ENCODE data around the gene KCNIP1. TPM values are rescaled to one million over a fixed set of nuclear protein-coding genes. Genes with fewer than 3 reads are reported as not detected.
"Not testable (repeated sequence)": the region's sequence is repeated elsewhere in the genome, so short reads cannot be mapped to it uniquely, and the experiment has no call there.

KCNIP1 gene
- total RNA-seq, 2 experiments from 2014 or later: not detected

DNA sequence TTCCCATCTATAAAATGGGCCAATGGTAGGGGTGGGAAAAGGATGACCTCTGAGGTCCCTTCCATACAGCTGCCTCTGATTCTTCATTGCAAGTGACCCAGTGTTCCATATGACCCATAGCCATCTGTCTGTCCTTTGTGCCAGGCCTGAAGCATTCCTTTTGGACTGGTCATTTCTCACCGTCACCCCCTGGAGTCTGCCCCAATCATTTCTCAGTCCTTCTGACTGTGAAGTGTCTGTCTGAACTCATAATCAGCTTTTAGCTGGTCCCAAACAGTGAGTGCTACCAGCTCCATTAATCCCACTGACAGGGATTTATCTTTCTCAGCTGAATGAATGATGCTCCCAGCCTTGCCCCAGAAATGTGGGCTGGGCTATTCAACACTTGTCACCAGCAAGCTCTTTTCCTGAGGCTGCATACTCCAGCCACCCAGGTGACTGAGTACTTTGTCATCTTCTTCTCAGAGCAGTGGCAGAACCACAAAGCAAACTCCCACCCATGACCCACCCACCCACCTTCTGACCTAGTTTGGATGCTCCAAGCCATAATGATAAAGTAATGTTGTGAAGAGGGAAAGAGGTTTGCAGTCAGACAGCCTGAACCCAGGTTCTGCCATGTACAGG, 37.4 kb downstream of the KCNIP1 start:
- DNase-seq: no peak
- intact Hi-C loops (cut with DNase I, micrococcal nuclease): no loop called here
- Mint-ChIP-seq H3K4me3 (no peak overlapping the region), H3K27me3 (peaks cover 12% of the 10 kb centered on the region), H3K36me3 (ENCODE audit: low read depth) (no peaks in the 10 kb centered on the region), H3K9me3 (ENCODE audit: low read depth) (peaks cover 8% of the 10 kb centered on the region), H3K4me1 (no peaks in the 10 kb centered on the region), H3K27ac (no peak overlapping the region)
- ATAC-seq: no peak
- ChIA-PET POLR2A (no interaction called here), CTCF (interaction anchor here (1.3 kb wide), 1 partner anchor 32 kb away, joined by 3 read pairs; no protein-coding TSS in a partner anchor)

DNA sequence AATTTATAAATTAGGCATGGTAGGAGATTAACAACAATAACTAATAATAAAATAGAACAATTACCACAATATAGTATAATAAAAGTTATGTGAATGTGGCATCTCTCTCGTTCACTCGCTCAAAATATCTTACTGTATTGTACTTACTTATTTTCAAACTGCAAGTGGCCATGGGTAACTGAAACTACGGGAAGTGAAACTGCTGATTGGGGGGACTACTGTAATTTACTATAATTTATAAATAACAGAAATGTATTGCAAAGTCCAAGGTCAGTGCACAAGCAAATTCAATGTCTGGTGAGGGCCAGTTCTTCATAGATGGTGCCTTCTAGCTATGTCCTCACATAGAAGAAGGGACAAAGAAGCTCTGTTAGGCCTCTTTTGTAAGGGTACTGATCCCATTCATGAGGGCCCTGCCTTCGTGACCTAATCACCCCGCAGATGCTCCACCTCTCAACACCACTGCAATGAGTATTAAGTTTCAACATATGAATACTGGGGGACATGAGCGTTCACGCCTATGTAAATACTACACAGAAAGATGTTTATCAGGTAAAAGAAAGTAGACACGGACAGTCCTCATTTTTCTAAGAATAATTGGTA, 39.0 kb downstream of the KCNIP1 start:
- Mint-ChIP-seq H3K36me3 (ENCODE audit: low read depth) (no peaks in the 10 kb centered on the region), H3K27me3 (peaks cover 14% of the 10 kb centered on the region), H3K27ac (no peak overlapping the region), H3K9me3 (ENCODE audit: low read depth) (peaks cover 8% of the 10 kb centered on the region), H3K4me3 (no peak overlapping the region), H3K4me1 (no peaks in the 10 kb centered on the region)
- ATAC-seq (no peak), DNase-seq (no peak)
- intact Hi-C loops (cut with DNase I, micrococcal nuclease): no loop called here
- ChIA-PET CTCF (no interaction called here), POLR2A (no interaction called here)

DNA sequence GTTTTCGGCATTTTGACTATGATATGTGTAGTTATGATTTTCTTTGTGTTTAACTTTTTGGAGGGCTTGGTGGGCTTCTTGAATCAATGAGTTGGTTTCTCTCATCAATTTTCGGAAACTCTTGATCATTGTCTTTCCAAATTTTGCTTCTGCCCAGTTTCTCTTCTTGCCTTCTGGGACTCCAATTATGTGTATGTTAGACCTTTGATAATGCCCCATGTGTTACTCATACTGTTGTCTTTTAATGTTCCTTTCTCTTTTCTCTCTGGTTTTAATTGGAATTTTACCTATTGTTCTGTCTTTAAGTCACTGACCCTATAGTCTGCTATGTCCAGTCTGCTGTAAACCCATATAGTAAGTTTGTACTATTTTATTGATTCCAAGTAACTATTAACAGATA, 41.5 kb downstream of the KCNIP1 start:
- ChIA-PET POLR2A (no interaction called here), CTCF (interaction anchor here (0.7 kb wide), 1 partner anchor 87 kb away, joined by 3 read pairs; no protein-coding TSS in a partner anchor)
- Mint-ChIP-seq H3K27ac (no peak overlapping the region), H3K27me3 (peaks cover 12% of the 10 kb centered on the region), H3K36me3 (ENCODE audit: low read depth) (no peaks in the 10 kb centered on the region), H3K4me3 (no peak overlapping the region), H3K4me1 (no peaks in the 10 kb centered on the region), H3K9me3 (ENCODE audit: low read depth) (peaks cover 8% of the 10 kb centered on the region)
- intact Hi-C loops (cut with DNase I, micrococcal nuclease): no loop called here
- ATAC-seq (no peak), DNase-seq (no peak)

DNA sequence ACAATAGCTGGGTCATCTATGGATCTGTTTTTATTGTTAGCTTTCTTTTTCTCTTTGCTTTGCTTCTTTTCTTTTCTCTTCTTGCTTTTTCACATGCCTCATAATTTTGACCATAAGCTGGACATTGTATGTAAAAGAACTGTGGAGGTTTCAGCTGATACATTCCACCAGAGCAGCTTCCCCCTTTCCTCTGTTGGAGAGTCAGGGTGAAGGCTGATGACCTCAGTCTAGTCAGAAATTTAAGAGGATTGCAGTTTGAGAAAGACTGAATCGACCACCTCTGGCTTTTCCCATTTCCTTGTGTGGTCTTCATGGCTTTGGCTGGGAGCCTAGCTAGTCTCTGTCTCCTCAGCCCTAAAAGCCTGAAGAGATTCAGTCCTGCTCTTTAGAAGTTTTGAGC, 42.0 kb downstream of the KCNIP1 start:
- peaks cover 8% of the 10 kb centered on the region for H3K9me3 Mint-ChIP-seq (ENCODE audit: low read depth)
- H3K4me1 Mint-ChIP-seq: no peaks in the 10 kb centered on the region
- ChIA-PET CTCF (interaction anchor here (0.7 kb wide), 1 partner anchor 87 kb away, joined by 3 read pairs; no protein-coding TSS in a partner anchor), POLR2A (no interaction called here)
- no peak overlapping the region for H3K4me3 Mint-ChIP-seq
- intact Hi-C loops (cut with DNase I, micrococcal nuclease): no loop called here
- H3K27me3 Mint-ChIP-seq: peaks cover 12% of the 10 kb centered on the region
- DNase-seq (no peak), ATAC-seq (no peak)
- H3K27ac Mint-ChIP-seq: no peak overlapping the region
- no peaks in the 10 kb centered on the region for H3K36me3 Mint-ChIP-seq (ENCODE audit: low read depth)

DNA sequence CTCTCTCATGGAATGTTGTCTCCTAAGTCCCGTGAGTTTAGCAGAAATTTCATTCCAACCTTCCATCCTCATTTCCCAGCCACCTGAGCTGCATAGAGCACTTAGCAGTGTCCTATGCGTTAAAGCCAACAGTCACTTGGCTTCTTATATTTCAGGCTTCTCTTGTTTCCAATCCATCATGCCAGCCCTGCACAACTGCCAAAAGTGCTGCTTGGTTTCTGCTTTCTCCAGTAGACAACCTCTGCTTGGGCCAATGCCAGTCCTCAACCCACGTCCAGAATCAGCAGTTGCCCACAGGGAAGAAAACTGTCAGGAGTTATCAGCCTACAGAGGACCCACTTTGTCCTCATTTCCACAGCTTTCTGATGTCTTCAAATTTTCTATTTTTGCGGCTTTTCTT, 42.5 kb downstream of the KCNIP1 start:
- ATAC-seq: no peak
- CTCF ChIA-PET: no interaction called here
- peaks cover 12% of the 10 kb centered on the region for H3K27me3 Mint-ChIP-seq
- no peak overlapping the region for H3K4me3 Mint-ChIP-seq
- H3K27ac Mint-ChIP-seq: no peak overlapping the region
- H3K9me3 Mint-ChIP-seq (ENCODE audit: low read depth): peaks cover 8% of the 10 kb centered on the region
- POLR2A ChIA-PET: no interaction called here
- no peaks in the 10 kb centered on the region for H3K4me1 Mint-ChIP-seq
- no peaks in the 10 kb centered on the region for H3K36me3 Mint-ChIP-seq (ENCODE audit: low read depth)
- DNase-seq: no peak
- intact Hi-C loops (cut with DNase I, micrococcal nuclease): no loop called here

DNA sequence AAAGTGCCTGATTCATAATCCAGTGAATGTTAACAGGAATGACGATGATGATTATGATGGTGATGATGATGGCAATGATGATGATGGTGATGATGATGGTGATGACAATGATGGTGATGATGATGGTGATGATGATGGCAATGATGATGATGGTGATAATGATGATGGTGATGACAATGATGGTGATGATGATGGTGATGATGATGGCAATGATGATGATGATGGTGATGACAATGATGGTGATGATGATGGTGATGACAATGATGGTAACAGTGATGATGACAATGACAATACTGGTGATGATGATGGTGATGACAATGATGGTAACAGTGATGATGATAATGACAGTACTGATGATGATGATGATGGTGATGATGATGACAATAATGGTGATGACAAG, 46.6 kb downstream of the KCNIP1 start:
- ATAC-seq; DNase-seq; H3K36me3 Mint-ChIP-seq (ENCODE audit: low read depth); H3K9me3 Mint-ChIP-seq (ENCODE audit: low read depth); H3K4me1 Mint-ChIP-seq; intact Hi-C loops (cut with DNase I, micrococcal nuclease); POLR2A ChIA-PET; H3K27ac Mint-ChIP-seq; H3K4me3 Mint-ChIP-seq: not testable (repeated sequence)
- H3K27me3 Mint-ChIP-seq: peaks cover 17% of the 10 kb centered on the region
- CTCF ChIA-PET: interaction anchor here (1.3 kb wide), 1 partner anchor 43 kb away, joined by 3 read pairs; no protein-coding TSS in a partner anchor

DNA sequence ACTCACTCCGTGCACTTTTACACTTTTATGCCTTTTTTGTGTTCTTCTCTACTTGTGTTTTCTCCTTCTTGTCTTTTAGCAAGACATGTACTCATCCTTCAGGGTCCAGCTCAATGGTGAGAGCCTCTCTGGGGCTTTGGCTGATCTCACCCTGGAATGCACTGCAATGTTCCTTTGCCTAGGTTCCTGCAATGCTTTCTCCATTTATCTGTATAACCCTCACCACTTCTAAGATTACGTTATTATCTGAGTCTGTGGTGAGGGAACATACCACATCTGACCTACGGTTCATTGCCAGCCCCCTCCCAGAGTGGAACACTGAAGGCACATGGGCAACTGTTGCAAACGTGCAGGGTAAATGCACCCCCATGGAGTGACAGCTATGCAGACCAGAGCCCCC, 47.3 kb downstream of the KCNIP1 start:
- POLR2A ChIA-PET: no interaction called here
- H3K27me3 Mint-ChIP-seq: peaks cover 15% of the 10 kb centered on the region
- no peaks in the 10 kb centered on the region for H3K9me3 Mint-ChIP-seq (ENCODE audit: low read depth)
- H3K36me3 Mint-ChIP-seq (ENCODE audit: low read depth): no peaks in the 10 kb centered on the region
- no peak overlapping the region for H3K4me3 Mint-ChIP-seq
- no peaks in the 10 kb centered on the region for H3K4me1 Mint-ChIP-seq
- ATAC-seq (no peak), DNase-seq (no peak)
- no peak overlapping the region for H3K27ac Mint-ChIP-seq
- intact Hi-C loops (cut with DNase I, micrococcal nuclease): no loop called here
- CTCF ChIA-PET: interaction anchor here (1.3 kb wide), 1 partner anchor 43 kb away, joined by 3 read pairs; no protein-coding TSS in a partner anchor

DNA sequence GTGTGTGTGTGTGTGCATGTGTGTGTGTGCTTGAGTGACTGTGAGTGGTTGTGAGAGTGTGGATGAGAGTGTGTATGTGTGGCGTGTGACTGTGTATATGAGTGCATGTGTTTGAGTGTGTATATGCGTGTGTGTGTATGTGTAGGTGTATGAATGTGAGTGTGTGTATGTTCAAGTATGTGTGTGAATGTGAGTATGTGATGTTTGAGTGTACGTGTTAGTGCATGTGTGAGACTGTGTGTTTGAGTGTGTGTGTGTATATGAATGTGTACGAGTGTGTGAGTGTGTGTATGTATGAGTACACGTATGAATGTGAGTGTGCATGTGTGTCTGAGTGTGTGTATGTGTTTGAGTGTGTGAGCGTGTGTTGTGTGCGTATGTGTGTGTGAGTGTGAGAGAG, 47.8 kb downstream of the KCNIP1 start:
- Mint-ChIP-seq H3K4me1 (no peaks in the 10 kb centered on the region), H3K4me3 (no peak overlapping the region), H3K27me3 (peaks cover 11% of the 10 kb centered on the region), H3K27ac (no peak overlapping the region), H3K9me3 (ENCODE audit: low read depth) (no peaks in the 10 kb centered on the region), H3K36me3 (ENCODE audit: low read depth) (no peaks in the 10 kb centered on the region)
- CTCF ChIA-PET: no interaction called here
- intact Hi-C loops (cut with DNase I, micrococcal nuclease): no loop called here
- DNase-seq (no peak), ATAC-seq (no peak)
- POLR2A ChIA-PET: no interaction called here

DNA sequence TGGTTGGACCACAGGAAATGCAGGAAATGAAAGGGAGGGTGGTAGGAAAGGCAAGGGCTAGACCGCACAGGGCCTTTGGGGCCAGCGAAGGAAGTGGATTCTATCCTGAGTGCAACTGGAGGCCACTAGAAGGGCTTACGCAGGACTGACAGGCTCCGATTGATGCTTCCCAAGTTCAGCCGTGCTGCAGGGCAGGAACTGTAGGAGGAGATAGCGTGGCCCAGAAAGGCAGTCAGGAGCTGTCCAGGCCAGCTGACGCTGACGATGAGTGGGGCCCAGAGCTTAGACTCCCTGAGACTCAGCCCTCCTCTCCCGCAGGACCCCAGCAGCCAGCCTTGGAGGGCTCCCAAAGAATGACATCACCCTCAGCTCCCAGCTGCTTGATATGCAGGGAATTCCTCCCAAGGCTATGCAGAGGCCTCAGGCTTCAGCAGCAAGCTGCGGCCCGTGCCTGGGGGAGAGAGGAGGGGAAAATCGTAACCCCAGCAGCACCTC, 48.8 kb downstream of the KCNIP1 start:
- POLR2A ChIA-PET: no interaction called here
- ATAC-seq: no peak

DNA sequence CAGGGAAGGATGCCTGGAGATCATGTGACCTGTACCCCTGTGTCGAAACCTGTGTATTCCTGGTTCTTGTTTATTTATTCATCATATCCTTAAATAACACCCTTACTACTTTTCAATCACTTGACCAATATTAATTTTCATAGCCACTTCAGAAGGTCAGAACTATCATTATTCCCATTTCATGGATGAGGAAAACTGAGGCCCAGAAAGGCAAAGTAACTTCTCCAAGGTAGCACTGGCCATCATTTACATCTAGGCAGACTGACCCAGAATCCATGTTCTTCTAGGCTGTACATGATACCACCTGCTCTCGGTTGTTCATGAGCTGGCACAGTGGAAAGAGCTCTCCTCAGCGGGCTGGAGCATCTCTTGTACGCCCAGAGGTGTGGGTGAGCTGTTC, 49.4 kb downstream of the KCNIP1 start:
- intact Hi-C loops (cut with DNase I, micrococcal nuclease): no loop called here
- ATAC-seq (no peak), DNase-seq (no peak)
- no peak overlapping the region for H3K4me3 Mint-ChIP-seq
- CTCF ChIA-PET: interaction anchor here (0.6 kb wide), 1 partner anchor 288 kb away, joined by 3 read pairs; no protein-coding TSS in a partner anchor
- POLR2A ChIA-PET: no interaction called here
- H3K27ac Mint-ChIP-seq: no peak overlapping the region
- no peaks in the 10 kb centered on the region for H3K9me3 Mint-ChIP-seq (ENCODE audit: low read depth)
- peaks cover 11% of the 10 kb centered on the region for H3K27me3 Mint-ChIP-seq
- H3K4me1 Mint-ChIP-seq: no peaks in the 10 kb centered on the region
- no peaks in the 10 kb centered on the region for H3K36me3 Mint-ChIP-seq (ENCODE audit: low read depth)

More for the DNA sequence above, 48.8 kb downstream of the KCNIP1 start:
- Mint-ChIP-seq H3K27ac (no peak overlapping the region), H3K4me3 (no peak overlapping the region), H3K9me3 (ENCODE audit: low read depth) (no peaks in the 10 kb centered on the region), H3K36me3 (ENCODE audit: low read depth) (no peaks in the 10 kb centered on the region), H3K4me1 (no peaks in the 10 kb centered on the region), H3K27me3 (peaks cover 11% of the 10 kb centered on the region)
- intact Hi-C loops (cut with DNase I, micrococcal nuclease): no loop called here
- CTCF ChIA-PET: interaction anchor here (0.6 kb wide), 1 partner anchor 287 kb away, joined by 3 read pairs; no protein-coding TSS in a partner anchor
- DNase-seq: no peak

DNA sequence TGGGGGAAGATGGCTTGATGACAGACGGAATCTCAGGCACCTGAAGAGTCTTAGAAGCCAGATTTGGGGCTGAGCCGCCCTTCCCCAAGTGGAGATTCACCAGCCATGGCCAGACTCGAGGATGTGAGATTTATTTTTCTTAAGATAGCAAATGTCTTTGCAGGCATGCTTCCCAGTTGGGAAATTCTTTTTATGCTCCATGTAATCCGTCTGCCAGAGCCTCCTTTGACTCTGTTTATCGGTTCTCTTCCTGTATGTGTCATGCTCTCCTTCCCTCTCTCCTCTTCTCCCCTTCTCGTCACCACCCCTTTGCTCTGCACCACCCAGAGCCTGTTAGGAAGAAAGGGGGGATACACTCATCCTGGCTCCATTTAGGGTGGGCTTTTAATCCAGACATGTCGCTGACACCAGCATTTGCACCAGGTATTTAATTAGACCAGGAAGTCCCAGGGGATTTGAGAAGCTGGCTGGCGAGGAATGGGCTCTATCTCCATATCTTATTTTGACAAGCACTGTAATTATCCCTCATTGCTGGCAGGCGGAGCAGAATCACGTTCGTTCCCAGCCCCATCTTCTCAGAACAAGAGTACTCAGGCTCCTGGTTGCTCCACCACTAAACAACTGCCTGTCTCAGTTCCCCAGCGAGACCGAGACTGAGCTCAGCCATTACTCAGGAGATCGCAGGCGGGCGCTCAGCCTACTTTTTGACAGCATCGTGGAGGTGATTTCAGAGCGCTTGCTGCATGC, 50.9 kb downstream of the KCNIP1 start:
- H3K27me3 Mint-ChIP-seq: peaks cover 19% of the 10 kb centered on the region
- H3K9me3 Mint-ChIP-seq (ENCODE audit: low read depth): no peaks in the 10 kb centered on the region
- H3K4me3 Mint-ChIP-seq: no peak overlapping the region
- DNase-seq (no peak), ATAC-seq (no peak)
- ChIA-PET CTCF (interaction anchor here (0.5 to 0.6 kb wide), 3 partner anchors 237 to 1553 kb away, joined by 3 to 5 read pairs (median 3); no protein-coding TSS in a partner anchor), POLR2A (no interaction called here)
- intact Hi-C loops (cut with DNase I, micrococcal nuclease): no loop called here
- H3K4me1 Mint-ChIP-seq: no peaks in the 10 kb centered on the region
- no peak overlapping the region for H3K27ac Mint-ChIP-seq
- H3K36me3 Mint-ChIP-seq (ENCODE audit: low read depth): no peaks in the 10 kb centered on the region

DNA sequence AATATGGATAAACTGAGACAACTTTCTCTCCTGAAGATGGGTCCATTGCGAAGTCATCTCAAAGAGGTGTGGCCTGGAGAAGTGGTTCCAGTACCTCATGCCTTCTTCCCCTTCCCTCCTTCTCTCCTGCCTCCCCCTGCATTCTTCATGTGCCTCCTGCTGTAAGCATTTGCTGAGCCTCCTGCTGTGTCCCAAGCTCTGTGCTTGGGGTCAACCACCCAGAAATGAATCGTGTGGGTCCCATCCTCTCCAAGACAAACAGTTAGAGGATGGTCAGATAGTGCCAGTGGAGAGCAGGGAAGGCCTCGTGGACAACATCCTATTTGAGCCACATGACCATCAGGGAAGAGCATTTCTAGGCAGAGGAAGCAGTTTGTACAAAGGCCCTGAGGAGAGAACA, 53.5 kb downstream of the KCNIP1 start:
- no peak for DNase-seq
- Mint-ChIP-seq H3K36me3 (ENCODE audit: low read depth) (no peaks in the 10 kb centered on the region), H3K27me3 (peaks cover 38% of the 10 kb centered on the region), H3K27ac (no peak overlapping the region), H3K4me1 (no peaks in the 10 kb centered on the region), H3K9me3 (ENCODE audit: low read depth) (no peaks in the 10 kb centered on the region), H3K4me3 (no peak overlapping the region)
- intact Hi-C loops (cut with DNase I, micrococcal nuclease): no loop called here
- ChIA-PET CTCF (no interaction called here), POLR2A (no interaction called here)
- ATAC-seq: no peak

All from activated CD4-positive, alpha-beta T cell treated with anti-CD3 and anti-CD28 coated beads for 36 hours (primary cell).